HFFc6 (cell line): ENCODE measurements around the gene IGFBP5. TPM values are rescaled to one million over a fixed set of nuclear protein-coding genes. Genes with fewer than 3 reads are reported as not detected.

Source experiments
- DNase-seq: peaks from one replicate; pipeline ENCODE4 v3.0.0-alpha.2; 2018
- H3K27ac Mint-ChIP-seq: 2 replicates; pipeline ENCODE4 v1.8.0; 2020; ENCODE audit warnings: mild to moderate bottlenecking, mixed read lengths
- H3K27me3 Mint-ChIP-seq: 2 replicates; pipeline ENCODE4 v1.8.0; 2021; ENCODE audit warnings: mild to moderate bottlenecking, moderate library complexity, mixed read lengths; ENCODE audit not compliant: insufficient read depth
- H3K36me3 Mint-ChIP-seq: 2 replicates; pipeline ENCODE4 v1.8.0; 2021; ENCODE audit warnings: low read depth, mixed read lengths
- H3K4me1 Mint-ChIP-seq: 2 replicates; pipeline ENCODE4 v1.8.0; 2020; ENCODE audit warnings: low read depth, mixed read lengths
- H3K4me3 Mint-ChIP-seq: 2 replicates; pipeline ENCODE4 v1.8.0; 2020; ENCODE audit warnings: mild to moderate bottlenecking, moderate library complexity, mixed read lengths
- H3K9me3 Mint-ChIP-seq: 2 replicates; pipeline ENCODE4 v1.8.0; 2020; ENCODE audit warnings: mild to moderate bottlenecking, mixed read lengths
- total RNA-seq, 6 experiments: library from RNA; stranded (reverse); fragmentation: NEBNext Ultra II Directional; extraction: Animal tissue kit (Norgen Biotek cat#: 25700); gene quantifications; 2 replicates in 1 of 6; 3 replicates in 5 of 6; pipeline ENCODE4 v1.2.3, GENCODE V29; 2021
- TF ChIP-seq, protein P1 (sequence below): fragments of 200-600 bp; sonication (generic); IDR thresholded peaks from 2 replicates; pipeline ENCODE4 v1.5.0; 2021; ENCODE audit warnings: antibody characterized with exemption, mild to moderate bottlenecking

IGFBP5 gene
- total RNA-seq, 6 experiments from 2014 or later, result 63.2 to 125 (median 68.6) TPM

DNA sequence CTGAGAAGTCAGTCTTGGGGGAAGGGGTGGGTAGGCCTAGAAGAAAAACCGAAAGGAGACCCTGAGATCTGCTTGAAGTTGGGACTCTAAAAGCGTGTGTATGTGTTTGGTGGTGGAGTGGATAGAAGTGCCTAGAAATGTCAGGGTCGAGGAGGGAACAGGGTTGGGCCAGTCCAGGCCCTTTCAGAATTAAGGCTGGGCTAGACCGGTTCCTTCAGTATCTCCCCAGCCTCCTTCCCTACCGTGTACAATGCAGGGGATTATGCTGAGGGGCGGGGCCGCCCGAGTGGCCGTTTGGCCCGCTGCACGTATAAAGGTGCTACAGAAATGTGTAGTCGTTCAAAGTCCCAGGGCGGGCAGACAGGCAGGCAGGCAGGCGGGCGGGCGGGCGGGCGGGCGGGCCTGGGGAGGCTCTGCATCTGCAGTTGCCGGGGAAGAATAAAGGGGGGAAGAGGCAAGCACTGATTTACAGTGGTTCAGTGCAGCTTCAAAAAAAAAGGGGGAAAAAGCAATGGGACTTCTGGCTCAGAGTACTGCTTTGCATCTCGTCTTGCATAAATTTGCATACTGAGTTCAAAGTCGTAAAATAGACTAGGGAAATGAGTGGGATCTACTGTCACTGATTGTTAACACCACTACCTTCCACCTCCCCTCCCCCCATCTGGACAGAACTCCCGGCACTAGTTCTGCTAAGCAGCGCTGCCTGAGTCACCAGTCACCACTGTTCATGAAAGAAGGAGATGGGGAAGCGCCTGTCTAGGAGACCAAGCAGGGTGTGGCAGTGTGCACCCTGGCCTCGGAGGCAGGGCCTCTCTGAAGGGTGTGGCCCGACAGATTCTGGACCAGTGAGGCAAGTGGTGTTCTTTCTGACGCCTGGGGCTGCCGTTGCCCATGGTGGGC lies 58.5 kb downstream of the IGFBP5 start:
- Mint-ChIP-seq H3K9me3 (no peaks in the 10 kb centered on the region), H3K36me3 (no peaks in the 10 kb centered on the region), H3K4me1 (peaks cover 42% of the 10 kb centered on the region), H3K27me3 (peaks cover 61% of the 10 kb centered on the region), H3K4me3 (peak overlapping the region; percentile 30; the same call in 1 of the 2 replicates), H3K27ac (no peak overlapping the region)
- DNase-seq, result peak; percentile 46
- TF ChIP-seq, protein P1, sequence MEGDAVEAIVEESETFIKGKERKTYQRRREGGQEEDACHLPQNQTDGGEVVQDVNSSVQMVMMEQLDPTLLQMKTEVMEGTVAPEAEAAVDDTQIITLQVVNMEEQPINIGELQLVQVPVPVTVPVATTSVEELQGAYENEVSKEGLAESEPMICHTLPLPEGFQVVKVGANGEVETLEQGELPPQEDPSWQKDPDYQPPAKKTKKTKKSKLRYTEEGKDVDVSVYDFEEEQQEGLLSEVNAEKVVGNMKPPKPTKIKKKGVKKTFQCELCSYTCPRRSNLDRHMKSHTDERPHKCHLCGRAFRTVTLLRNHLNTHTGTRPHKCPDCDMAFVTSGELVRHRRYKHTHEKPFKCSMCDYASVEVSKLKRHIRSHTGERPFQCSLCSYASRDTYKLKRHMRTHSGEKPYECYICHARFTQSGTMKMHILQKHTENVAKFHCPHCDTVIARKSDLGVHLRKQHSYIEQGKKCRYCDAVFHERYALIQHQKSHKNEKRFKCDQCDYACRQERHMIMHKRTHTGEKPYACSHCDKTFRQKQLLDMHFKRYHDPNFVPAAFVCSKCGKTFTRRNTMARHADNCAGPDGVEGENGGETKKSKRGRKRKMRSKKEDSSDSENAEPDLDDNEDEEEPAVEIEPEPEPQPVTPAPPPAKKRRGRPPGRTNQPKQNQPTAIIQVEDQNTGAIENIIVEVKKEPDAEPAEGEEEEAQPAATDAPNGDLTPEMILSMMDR, result no peak

DNA sequence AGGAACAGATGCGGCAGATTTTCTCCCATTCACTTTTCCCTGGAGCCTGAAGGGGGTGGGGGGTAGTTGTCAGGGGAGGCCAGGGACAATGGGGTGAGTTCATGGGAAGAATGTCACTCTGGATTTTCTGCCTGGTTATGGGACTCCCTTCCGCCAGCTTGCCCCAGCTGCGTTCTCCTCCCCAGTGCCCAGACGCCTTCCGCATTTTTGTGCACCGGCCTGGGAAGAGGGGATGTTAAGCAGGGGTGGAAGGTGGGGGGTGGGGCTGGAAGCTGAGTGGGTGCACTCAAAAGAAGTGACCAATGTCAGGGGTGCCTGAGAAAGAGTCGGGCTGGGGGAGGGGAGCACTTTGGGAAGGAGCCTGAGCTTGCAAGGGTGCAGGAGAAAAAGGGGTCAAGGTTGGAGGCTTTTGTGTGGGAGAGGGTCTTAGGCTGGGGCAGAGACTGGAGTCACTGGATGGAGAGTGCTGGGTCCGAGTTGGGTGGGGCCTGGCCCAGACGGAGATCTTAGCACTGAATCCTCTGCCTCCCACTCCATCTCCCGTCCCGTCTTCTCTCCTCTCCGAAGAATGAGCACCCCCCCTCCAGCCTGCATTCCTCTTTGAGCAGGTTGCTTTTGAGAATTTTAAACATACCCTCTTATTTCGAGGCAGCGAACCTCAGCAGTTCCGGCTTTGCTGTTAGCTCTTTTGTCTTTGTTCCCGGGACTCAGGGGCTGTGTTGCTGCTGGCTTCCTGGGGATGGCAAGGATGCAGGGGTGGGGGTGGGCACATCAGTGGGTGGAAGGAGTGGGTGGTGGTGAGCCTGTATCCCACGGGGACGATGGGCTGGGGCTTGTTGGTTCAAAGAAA lies 59.4 kb downstream of the IGFBP5 start:
- DNase-seq, result no peak
- Mint-ChIP-seq H3K36me3 (no peaks in the 10 kb centered on the region), H3K4me3 (peak overlapping the region; percentile 30; the same call in 1 of the 2 replicates), H3K9me3 (no peaks in the 10 kb centered on the region), H3K27me3 (peaks cover 66% of the 10 kb centered on the region), H3K4me1 (peaks cover 42% of the 10 kb centered on the region), H3K27ac (no peak overlapping the region)
- TF ChIP-seq, protein P1, result no peak

DNA sequence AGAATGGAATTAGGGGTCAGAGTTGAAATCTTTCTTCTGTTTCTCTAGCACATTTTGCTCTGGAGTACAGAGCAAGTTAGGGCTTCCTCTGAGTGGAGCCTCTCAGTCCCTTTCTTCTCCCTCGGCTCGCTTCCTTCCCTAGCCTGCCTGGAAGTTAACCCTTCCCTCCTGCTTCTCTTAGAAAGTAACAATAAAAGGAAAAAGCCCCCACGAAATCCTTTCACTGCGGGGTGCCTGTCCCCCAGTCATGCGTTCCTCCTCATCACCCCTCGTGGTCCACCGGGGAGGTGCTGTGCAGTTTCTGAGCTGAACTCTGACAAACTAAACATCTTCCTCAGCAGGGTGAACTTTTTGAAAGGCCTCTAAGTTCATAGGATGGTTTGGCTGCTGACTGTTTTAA lies 60.2 kb downstream of the IGFBP5 start:
- TF ChIP-seq, protein P1, result no peak
- no peak for DNase-seq
- peaks cover 62% of the 10 kb centered on the region for H3K27me3 Mint-ChIP-seq
- no peak overlapping the region for H3K27ac Mint-ChIP-seq
- no peak overlapping the region for H3K4me3 Mint-ChIP-seq
- H3K9me3 Mint-ChIP-seq, result no peaks in the 10 kb centered on the region
- H3K4me1 Mint-ChIP-seq, result peaks cover 42% of the 10 kb centered on the region
- H3K36me3 Mint-ChIP-seq, result no peaks in the 10 kb centered on the region

DNA sequence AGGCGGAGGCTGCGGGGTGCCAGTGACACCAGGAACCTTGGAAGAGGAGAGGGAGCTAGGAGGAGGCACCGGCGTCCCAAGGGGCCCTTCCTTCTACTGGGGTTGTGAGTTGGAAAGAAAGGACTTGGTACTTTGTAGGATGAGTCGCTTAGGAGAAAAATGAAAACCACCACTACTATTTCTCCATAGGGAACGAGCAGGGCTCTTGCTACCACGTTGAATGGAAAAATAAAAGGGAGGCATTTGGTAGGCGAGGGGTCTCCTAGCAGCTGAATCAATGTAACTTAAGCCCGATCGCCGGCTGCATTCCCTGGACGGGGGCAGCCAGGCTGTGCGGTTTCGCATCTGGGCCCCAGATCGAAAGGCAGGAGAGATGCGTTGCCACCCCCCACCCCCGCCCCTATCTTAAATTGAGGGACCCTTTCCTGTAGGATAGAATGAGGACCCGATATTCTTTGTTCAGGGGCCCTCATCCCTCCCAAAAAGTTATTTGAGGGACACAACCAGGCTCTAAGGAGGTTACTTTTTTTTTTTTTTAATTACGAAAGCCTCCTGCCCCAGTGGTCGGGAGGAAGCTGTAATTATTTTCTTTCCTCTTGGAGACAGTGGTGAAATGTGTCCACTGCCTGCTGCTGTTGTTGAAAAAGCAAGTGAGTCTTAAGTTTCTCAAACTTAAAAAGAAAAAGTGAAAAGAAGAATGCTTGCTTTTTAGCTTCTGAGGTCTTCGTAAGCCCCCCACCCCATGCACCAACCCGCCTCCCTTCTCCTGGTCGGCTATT lies 60.8 kb downstream of the IGFBP5 start:
- TF ChIP-seq, protein P1, result no peak
- Mint-ChIP-seq H3K4me3 (peak overlapping the region; percentile 40; the same call in 1 of the 2 replicates), H3K9me3 (no peaks in the 10 kb centered on the region), H3K27me3 (peaks cover 58% of the 10 kb centered on the region), H3K36me3 (no peaks in the 10 kb centered on the region), H3K4me1 (peaks cover 42% of the 10 kb centered on the region), H3K27ac (no peak overlapping the region)
- DNase-seq, result no peak
